ENCODE data around the gene CARMIL1.
"Not testable (repeated sequence)": the region's sequence is repeated elsewhere in the genome, so short reads cannot be mapped to it uniquely, and the experiment has no call there.

Gene CARMIL1

DNA sequence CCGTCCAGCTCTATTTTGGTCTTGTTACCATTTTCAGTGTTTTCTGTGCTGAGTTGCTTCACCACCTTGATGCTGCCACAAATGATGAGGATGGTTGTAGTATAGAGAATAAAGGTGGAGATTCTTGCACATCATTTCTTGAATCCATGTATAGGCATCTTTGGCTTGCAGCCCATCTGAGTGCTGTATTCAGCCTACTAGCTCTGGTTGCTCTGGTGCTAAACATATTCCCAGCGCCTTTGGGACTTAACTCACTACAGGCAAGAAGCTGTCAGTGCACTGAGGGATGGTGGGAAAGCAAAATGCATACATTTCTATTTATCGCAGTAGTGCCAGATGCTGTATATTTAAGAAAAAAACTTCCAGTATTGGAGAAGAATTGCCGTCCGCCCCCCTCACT is 86.0 kb downstream of the CARMIL1 start:
- in situ Hi-C loops (cut with HindIII; ENCODE audit: low sequenced_read_pairs), result no loop called here

DNA sequence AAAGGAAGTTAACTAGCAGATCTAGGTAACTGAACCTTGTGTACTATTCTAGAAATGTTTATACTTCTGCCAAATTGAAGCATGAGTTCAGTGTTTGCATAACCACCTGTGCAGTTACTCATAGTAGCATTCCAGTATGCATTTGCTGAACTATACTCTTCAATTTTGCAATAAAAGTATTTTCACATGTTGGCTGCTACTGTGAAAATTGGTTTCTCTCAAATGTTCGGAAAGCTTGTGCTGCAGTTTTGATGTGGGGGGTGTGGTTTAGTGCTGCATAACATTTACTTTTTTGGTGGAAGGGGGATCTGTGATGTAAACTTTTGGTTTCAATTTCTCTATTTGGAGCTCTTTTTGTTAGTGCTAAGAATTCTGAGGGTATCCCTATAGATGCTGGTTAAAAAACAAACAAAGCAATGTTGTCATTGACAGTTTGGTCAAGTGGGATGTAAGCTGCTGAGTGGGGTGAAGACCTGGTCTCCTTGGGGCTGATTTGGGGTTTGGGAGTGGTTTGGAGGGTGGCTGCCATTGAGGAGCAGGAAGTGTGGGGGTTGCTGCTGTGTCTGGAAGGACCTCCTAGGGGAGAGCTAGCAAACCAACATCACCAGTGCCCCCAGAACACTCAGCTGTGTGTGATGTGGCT is 87.8 kb downstream of the CARMIL1 start:
- in situ Hi-C loops (cut with HindIII; ENCODE audit: low sequenced_read_pairs), result no loop called here

DNA sequence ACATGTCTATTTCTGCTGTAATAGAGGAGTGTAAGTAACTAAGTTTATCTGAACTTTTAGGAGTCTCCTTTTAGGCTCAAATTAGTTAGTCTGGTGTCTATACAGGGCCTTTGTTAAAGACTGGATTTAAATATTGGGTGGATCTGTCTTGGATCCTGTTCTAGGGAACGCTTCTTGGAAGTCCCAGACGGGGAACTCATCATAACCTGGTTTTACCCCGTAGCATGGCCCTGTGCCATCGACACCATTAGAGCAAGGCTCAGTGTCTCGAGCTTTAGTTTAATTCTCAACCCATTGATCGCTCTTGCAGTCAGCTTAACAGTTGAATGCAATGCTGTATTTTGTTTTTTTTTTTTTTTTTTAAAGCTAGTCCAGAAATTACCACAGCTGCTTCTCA is 89.9 kb downstream of the CARMIL1 start:
- in situ Hi-C loops (cut with HindIII; ENCODE audit: low sequenced_read_pairs), result no loop called here

DNA sequence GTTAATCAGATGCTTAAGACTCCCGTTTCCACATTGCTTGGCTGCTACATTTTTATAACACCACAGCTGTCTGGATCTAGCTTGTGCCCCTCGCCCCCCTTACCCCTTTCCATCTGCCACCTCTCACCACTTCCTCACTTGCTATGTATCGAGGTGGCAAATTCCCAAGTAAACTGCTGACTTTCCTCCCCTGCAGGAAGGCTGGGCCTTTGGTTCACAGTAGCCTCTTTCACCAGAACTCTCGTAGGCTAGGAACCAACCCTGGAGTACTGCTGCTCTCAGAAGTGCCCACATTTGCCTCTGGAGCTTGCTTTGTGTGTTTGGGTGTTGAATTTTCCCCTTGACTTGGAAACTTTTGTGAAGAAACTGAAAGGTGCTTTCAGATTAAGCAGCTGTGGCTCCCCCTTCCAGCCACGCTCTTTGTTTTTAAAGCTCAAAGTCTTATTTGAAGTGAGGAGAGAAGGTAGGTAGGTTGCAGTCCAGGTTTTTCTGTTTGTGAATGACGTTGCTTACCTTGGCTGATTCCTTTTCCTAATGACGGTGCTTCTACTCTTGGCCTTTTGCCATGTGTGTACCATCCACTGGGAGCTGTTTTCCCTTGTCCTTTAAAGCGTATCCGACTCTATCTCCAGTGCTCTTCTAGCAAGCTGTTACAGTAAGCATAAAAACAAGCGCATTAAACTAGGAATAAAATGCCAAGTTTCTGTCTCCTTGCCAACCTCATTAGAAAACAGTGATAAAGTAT is 90.4 kb downstream of the CARMIL1 start:
- in situ Hi-C loops (cut with HindIII; ENCODE audit: low sequenced_read_pairs), result no loop called here

DNA sequence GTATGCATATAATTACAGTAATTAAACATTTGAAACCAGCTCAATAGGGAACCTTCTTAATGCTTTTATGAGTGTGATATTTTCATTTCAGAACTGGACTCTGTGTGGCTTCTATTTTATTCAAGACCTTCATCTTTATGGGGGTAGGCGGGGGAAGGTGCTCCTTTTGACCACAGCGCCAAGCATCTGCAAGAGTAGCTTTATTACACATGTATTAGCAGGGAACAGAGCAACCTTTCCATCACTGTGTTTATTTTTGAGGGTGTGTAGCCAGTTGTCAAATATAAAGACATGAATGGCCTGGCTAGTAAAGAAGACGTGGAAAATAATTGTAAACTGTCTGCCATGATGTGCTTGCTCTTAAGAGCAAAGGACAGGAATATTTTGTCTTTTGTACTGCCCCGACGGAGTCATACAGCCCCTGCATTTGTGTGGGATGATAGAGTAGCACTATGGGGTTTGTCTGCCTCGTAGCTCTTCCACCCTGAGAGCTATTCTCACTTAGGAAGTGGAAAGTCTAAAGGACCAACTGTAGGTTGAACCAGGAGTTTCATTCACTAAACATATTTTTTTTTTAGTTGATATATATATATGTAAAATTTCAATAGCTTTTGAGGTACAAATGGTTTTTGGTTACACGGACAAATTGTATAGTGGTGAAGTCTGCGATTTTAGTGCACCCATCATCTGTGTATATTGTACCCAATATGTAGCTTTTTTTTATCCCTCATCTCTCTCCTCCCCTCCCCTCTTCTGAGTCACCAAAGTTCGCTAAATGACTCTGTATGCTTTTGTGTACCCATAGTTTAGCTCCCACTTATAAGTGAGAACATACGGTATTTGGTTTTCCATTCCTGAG is 91.2 kb downstream of the CARMIL1 start:
- in situ Hi-C loops (cut with HindIII; ENCODE audit: low sequenced_read_pairs), result no loop called here

DNA sequence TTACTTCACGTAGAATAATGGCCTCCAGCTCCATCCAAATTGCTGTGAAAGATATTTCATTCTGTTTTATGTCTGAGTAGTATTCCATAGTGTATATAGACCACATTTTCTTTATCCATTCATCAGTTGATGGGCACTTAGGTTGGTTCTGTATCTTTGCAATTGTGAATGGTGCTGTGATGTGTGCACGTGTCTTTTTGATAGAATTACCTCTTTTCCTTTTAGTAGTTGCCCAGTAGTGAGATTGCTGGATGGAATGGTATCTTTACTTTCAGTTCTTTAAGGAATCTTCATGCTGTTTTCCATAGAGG is 91.8 kb downstream of the CARMIL1 start:
- in situ Hi-C loops (cut with HindIII; ENCODE audit: low sequenced_read_pairs), result no loop called here

DNA sequence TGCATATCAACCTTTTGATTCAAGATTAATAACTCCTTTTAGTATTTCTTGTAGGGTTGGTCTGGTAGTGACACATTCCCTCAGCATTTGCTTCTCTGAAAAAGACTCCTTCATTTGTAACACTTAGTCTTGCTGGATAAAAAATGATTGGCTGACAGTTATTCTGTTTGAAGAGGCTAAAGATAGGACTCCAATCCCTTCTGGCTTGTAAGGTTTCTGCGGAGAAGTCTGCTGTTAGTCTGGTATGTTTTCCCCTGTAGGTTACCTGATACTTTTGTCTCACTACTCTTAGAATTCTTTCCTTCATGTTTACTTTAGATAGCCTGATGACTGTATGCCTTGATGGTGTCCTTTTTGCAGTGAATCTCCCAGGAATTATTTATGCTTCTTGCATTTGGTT is 96.0 kb downstream of the CARMIL1 start:
- in situ Hi-C loops (cut with HindIII; ENCODE audit: low sequenced_read_pairs), result no loop called here

DNA sequence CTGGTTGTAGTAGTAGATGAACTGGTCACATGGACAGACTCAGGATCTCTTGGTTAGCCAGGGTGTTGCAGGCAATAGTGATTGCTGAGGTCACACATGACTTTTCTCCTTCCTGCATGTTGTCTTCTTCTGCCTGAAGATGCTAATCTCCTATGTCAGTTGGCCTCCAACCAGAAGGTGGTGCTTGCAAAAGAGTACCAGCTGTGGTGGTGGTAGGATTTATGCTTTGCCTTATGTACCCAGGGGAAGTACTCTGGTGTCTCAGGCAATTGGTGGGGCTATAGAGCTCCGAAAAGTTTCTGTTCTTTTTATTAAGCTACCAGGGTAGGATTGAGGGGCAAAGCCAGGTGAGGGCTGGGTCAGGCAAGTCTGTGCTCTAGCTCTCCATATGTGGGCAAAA is 98.5 kb downstream of the CARMIL1 start:
- in situ Hi-C loops (cut with HindIII; ENCODE audit: low sequenced_read_pairs), result no loop called here

DNA sequence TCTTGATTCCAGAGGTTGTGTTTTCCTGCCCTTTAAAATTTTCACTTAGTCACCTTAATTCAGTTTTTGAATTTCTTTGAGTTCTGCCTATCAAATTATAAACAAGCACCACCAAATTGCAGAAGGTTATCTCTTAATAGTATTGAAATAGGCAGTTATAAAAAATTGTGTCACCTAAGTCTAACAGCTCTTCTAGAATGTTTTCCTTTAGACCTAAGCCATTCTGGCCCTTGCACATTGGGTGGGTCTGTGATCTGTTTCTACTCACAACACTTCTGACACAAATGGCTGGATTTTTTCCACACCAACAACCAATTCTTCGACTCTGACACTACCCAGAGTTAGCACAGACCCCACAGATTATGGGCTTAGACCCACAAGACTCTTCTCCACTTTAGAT is 101.9 kb downstream of the CARMIL1 start:
- in situ Hi-C loops (cut with HindIII; ENCODE audit: low sequenced_read_pairs), result no loop called here

DNA sequence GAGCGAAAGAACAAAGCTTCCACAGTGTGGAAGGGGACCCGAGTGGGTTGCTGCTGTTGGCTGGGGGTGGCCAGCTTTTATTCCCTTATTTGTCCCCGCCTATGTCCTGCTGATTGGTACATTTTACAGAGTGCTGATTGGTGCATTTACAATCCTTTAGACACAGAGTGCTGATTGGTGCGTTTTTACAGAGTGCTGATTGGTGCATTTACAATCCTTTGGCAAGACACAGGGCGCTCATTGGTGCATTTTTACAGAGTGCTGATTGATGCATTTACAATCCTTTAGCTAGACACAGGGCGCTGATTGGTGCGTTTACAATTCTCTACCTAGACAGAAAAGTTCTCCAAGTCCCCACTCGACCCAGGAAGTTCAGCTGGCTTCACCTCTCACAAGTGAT is 103.3 kb downstream of the CARMIL1 start:
- in situ Hi-C loops (cut with HindIII; ENCODE audit: low sequenced_read_pairs), result not testable (repeated sequence)

DNA sequence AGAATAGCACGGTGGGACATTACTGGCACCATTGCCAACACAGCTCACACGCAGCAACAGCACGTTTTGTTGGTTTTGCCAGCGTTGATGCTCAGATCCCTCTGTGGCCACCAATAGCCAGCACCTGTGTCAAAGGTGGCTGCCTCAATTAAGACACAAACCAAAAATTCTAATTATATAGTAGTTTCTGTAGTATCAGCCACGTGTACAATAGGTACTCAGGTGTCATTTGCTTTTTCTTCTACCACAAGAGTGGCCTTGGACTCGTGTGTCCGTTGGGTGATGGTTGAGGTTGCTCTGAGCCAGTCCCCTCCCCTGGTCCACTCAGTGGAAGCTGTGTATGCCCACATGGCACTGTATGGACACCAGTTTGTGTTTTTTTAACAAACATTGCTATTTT is 105.1 kb downstream of the CARMIL1 start:
- in situ Hi-C loops (cut with HindIII; ENCODE audit: low sequenced_read_pairs), result no loop called here

DNA sequence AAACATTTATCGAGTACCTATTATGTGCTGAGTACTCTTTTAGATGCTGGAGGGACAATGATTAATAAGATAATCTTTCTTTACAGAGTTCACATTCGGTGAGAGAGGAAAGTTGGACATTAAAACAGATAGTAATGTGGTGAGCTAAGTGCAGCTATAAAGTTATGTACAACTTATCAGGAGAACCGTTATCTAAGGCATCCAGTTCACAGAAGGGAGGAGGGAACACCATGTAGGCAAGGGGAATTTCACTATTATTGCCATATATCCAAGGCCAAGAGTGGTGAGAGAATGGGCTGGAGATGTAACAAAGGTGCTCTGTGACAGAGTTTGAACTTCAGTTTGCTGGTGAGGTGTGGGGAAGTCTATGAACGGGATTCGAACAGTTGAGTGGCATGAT is 105.8 kb downstream of the CARMIL1 start:
- in situ Hi-C loops (cut with HindIII; ENCODE audit: low sequenced_read_pairs), result no loop called here

DNA sequence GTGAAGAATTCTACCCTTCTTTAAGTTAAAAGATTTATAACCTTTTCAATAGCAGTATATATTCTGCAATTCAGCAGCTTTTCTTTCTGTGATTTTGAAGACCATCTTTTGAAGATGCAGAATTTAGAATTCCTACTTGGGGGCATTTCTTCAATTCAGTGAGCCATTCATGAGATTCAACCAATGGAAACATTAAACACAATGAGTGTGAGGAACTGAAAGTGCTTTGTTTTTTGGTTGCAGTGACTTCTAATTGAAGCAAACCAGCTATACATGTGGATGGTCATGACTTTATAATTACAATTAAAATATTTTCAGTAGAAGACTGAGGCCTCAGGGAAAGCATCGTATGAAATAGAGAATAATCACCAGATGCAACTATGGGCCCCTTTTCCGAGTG is 108.3 kb downstream of the CARMIL1 start:
- in situ Hi-C loops (cut with HindIII; ENCODE audit: low sequenced_read_pairs), result no loop called here

DNA sequence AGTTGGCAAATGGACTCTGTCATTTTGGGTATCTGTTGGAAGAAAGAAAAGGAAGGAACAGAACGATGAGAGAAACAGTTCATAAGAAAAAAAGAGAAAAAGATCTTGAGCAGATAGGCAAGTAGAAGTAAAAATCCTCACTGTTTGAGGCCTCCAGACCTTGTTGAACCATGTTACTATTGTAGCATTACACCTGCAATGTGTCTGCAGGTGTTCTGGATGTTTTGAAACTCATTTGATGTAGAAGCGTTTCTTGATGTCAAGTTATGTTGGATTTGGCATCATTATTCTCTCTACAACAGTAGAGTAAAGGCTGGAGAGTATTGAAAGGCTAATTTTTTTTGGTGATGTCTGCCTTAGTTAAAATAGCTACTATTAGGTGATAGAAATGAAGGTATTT is 108.7 kb downstream of the CARMIL1 start:
- in situ Hi-C loops (cut with HindIII; ENCODE audit: low sequenced_read_pairs), result no loop called here

DNA sequence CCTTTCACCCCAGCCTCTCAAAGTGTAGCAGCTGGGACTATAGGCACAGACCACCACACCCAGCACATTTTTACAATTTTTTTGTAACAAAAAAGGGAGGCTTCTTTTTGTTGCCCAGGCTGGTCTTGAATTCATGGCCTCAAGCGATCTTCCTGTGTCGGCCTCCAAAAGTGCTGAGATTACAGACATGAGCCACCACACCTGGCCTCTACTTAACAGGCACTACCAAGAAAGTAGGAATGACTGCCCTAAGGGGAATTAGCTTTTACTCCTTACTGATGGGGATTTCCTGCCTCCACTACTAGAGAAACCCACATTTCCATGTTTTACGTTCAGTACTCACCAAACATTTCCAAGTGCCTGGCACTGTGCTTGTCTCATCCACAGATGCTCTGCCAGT is 109.6 kb downstream of the CARMIL1 start:
- in situ Hi-C loops (cut with HindIII; ENCODE audit: low sequenced_read_pairs), result no loop called here

DNA sequence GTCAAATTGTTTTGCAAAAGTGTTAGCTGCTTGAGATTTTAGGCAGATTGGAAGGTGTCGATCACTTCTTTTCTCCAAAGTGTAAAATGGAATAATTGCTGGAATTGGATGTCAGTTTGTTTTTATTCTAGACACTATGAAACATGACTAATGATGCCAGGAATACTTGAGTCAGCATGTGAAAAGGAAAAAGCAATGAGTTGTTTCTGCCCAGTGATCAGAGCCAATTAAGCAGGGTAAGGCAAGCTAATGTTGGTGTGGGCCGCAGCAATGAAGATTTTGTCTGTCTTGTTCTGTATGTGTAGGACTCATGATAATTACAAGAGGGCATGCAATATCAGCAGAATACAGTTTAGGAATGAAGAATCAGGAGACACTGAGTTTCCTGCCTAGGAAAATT is 110.3 kb downstream of the CARMIL1 start:
- in situ Hi-C loops (cut with HindIII; ENCODE audit: low sequenced_read_pairs), result no loop called here

DNA sequence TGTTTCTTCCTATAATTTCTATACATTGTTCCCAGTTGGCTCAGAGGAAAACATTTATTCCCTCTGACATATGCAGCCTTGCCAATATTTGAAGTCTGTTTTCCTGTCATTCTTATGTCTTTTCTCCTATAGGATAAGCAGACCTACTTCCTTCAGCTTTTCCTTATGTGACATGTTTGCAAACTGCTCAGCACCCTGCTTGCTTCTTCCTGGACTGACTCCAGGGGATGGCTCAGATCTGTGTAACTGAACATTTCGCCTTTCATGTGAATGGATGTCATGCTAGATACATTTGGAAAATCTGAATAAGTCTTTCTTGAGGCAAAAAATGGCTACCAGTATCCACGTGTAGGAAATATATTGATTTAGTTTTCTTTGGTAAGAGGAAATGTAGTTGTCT is 113.2 kb downstream of the CARMIL1 start:
- in situ Hi-C loops (cut with HindIII; ENCODE audit: low sequenced_read_pairs), result no loop called here

DNA sequence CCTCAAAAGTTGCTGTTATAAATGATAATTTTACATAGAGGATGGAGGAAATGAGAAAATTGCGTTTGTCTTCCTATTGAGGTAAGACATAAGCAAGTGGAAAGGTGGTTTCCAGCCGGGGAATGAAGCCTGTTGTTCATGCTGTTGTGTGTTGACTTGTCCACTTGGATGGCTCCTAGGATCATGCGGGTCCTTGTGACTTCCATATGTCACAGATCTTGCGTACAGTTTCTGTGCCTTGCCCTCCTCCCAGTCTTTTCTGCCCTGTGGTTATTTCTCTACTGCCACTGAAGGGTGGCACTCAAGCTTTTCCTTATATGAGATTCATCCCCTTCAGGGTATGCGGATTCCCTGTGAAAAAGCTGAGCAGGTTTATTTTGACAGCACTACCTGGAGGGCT is 116.6 kb downstream of the CARMIL1 start:
- in situ Hi-C loops (cut with HindIII; ENCODE audit: low sequenced_read_pairs), result no loop called here

DNA sequence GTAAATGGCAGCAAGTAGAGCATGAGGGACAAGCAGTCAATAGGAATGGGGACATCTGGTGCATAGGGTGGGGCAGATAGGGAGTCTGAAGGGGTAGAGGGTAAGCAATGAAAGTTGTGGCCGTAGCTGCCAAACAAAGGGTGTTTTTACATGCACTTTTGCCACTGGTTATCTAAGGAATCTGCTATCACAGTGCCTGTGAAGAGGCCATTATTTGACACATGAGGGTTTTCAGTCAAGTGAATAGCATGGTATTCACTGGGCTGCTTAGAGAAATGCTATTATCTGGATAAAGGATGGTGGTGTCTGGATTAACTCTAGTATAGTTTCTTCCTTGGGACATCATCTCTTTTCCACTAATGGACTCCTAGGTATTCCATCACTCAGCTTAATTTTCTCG is 118.2 kb downstream of the CARMIL1 start:
- in situ Hi-C loops (cut with HindIII; ENCODE audit: low sequenced_read_pairs), result no loop called here

DNA sequence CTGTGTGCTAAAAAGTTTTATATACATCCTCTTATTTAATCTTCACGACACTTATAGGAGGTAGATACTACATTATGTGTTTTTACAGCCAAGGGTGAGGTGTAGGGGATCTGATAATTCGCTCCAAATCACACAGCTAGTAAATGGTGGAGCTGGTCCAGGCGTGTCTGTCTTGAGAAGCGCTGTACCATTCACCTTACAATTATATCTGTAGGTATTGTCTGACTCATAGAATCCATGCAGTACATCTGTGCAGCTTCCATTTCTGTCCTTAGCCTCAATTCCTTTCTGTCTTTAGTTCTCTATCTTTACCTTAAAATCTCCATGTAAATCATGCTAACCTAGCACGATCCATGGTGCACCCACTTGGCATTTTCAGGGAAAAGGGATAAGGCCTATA is 120.7 kb downstream of the CARMIL1 start:
- in situ Hi-C loops (cut with HindIII; ENCODE audit: low sequenced_read_pairs), result no loop called here

DNA sequence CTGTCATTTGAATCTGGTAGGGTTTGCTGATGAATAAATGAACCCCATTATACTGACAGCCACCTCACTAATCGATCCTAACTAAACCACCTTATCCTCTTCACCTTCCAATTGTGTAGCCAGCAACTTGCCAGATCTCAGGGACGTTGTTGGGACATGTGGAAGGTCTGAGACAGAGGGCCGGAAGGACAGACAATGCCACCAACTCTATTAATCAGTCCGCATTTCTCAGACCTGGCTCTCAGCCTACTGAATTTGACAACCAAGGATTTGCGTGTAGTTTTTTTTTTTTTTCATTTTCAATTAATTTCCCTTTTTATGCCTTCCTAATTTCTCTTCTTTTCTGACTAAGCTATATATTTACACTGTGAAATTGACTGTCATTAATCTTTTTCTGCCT is 122.5 kb downstream of the CARMIL1 start:
- in situ Hi-C loops (cut with HindIII; ENCODE audit: low sequenced_read_pairs), result no loop called here

DNA sequence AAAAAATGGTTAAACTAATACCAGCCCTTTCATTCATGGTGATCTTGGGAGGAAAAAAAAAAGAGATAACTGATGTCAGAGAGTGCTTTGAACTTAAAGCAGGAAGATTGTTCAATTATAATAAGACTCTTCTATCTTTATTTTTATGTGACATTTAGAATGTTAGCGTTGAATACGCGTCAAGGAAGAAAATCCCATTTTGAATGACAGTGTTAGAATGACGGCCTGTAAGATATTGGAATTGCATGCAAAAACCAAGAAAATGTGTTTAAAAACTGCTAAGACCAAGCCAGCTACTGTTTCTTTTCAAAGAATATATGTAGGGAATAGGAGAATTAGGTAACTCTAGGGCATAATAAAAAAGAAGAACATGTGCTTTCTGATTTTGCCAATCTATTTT is 123.0 kb downstream of the CARMIL1 start:
- in situ Hi-C loops (cut with HindIII; ENCODE audit: low sequenced_read_pairs), result no loop called here

All from endothelial cell of hepatic sinusoid (primary cell).